Measurements from ENCODE around the gene DNAH17. TPM values are rescaled to one million over a fixed set of nuclear protein-coding genes. Genes with fewer than 3 reads are reported as not detected.
A peak's percentile ranks its signal among the peaks of the same experiment; 100 is the strongest.

The DNAH17 gene
- total RNA-seq, 1 experiment from 2014 or later = 0.76 TPM

DNA sequence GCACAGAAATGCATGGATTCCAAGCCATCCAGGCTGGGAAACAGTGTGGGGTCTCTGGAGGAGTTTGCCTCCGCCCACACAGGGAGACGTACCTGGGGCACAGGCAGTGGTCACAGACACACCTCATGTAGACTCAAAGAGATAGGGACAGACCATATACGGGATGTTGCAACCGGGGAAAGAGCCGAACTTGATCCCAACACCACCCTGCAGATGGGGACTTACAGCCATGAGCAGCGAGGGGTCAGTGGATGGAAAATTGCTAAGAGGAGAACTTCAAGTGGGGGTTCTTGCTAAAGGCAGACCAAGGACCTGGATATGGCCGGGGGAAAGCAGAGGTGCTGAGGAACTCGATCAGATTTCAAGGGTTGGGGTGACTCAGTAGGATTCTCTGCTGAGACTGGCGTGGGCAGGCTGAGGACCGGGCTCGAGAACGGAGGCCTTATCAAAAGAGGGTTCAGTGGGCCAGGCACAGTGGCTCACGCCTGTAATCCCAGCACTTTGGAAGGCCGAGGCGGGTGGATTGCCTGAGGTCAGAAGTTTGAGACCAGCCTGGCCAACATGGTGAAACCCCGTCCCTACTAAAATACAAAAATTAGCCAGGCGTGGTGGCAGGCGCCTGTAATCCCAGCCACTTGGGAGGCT, 12.0 kb upstream of the DNAH17 start:
- no peak for DNase-seq
- Histone ChIP-seq H3F3A (ENCODE audit: insufficient read depth, low read depth) (peaks cover 19% of the 10 kb centered on the region), H3K27ac (no peak overlapping the region), H3K9me2 (ENCODE audit: insufficient read depth) (no peaks in the 10 kb centered on the region), H3K79me2 (ENCODE audit: low read depth) (no peaks in the 10 kb centered on the region), H3K36me3 (ENCODE audit: low read depth) (no peaks in the 10 kb centered on the region), H3K4me3 (no peak overlapping the region), H3K4me1 (replicated peaks; ENCODE audit: insufficient read depth) (peaks cover 54% of the 10 kb centered on the region), H2AFZ (no peak overlapping the region), H3K27me3 (ENCODE audit: insufficient read depth, low read depth) (no peaks in the 10 kb centered on the region), H4K20me1 (ENCODE audit: insufficient read depth) (no peaks in the 10 kb centered on the region), H3K4me2 (no peak overlapping the region), H3K9me3 (ENCODE audit: insufficient read depth, low read depth) (no peaks in the 10 kb centered on the region)
- BruUV-seq (replicated peaks) = no TSS peak
- ChIA-PET CTCF (no interaction called here), POLR2A (ENCODE audit: unreplicated experiment) (no interaction called here)
- intact Hi-C loops (cut with micrococcal nuclease; ENCODE audit: unreplicated experiment) = no loop called here
- TF ChIP-seq, protein P1, sequence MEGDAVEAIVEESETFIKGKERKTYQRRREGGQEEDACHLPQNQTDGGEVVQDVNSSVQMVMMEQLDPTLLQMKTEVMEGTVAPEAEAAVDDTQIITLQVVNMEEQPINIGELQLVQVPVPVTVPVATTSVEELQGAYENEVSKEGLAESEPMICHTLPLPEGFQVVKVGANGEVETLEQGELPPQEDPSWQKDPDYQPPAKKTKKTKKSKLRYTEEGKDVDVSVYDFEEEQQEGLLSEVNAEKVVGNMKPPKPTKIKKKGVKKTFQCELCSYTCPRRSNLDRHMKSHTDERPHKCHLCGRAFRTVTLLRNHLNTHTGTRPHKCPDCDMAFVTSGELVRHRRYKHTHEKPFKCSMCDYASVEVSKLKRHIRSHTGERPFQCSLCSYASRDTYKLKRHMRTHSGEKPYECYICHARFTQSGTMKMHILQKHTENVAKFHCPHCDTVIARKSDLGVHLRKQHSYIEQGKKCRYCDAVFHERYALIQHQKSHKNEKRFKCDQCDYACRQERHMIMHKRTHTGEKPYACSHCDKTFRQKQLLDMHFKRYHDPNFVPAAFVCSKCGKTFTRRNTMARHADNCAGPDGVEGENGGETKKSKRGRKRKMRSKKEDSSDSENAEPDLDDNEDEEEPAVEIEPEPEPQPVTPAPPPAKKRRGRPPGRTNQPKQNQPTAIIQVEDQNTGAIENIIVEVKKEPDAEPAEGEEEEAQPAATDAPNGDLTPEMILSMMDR (conservative IDR thresholded peaks at IDR 0.05) = no peak
- TF ChIP-seq EZH2 (IDR thresholded peaks at IDR 0.05; ENCODE audit: low read depth) = no peak

DNA sequence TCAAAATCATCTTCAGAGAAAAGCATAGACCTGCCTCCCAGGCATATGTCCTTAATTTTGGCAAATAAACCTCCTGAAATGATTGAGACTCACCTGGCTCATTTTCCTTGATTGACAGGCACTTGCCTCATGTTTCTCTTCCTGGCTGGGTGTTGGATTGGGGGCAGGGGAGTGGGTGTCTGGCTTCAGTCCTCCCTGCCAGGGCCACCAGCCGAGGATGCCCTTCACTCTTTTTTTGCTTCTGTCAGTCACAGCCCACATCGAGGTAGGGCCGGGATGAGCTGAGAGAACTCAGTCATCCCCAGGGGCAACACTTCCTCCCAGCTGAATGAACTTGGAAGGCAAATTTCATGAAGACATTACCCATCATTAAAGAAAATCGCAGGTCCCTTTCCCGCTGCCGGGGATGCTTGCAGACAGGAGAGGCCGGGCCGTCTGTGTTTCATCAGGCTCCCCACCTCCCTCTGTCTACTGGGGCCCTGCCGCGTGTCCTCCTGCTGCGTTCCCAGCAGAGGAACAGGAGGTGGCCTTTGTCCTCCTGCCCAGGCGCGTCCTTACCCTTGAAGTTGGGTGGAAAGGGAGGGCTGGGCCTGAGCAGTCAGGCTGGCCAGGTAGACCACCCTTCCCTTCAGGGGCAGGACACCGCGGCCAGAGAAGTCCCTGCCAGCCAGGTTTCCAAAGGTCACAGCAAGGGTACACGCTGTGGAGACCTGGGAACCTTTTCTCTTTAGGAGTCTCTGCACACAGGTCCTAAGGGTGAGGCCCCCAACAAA, 11.2 kb upstream of the DNAH17 start:
- DNase-seq = no peak
- Histone ChIP-seq H3K27me3 (ENCODE audit: insufficient read depth, low read depth) (no peaks in the 10 kb centered on the region), H3K9me3 (ENCODE audit: insufficient read depth, low read depth) (no peaks in the 10 kb centered on the region), H3K36me3 (ENCODE audit: low read depth) (no peaks in the 10 kb centered on the region), H3K4me3 (no peak overlapping the region), H3K27ac (no peak overlapping the region), H3K9me2 (ENCODE audit: insufficient read depth) (no peaks in the 10 kb centered on the region), H2AFZ (no peak overlapping the region), H3K79me2 (ENCODE audit: low read depth) (no peaks in the 10 kb centered on the region), H3K4me2 (no peak overlapping the region), H3K4me1 (replicated peaks; ENCODE audit: insufficient read depth) (peaks cover 47% of the 10 kb centered on the region), H4K20me1 (ENCODE audit: insufficient read depth) (no peaks in the 10 kb centered on the region), H3F3A (ENCODE audit: insufficient read depth, low read depth) (peaks cover 14% of the 10 kb centered on the region)
- no TSS peak for BruUV-seq (replicated peaks)
- ChIA-PET CTCF (no interaction called here), POLR2A (ENCODE audit: unreplicated experiment) (no interaction called here)
- intact Hi-C loops (cut with micrococcal nuclease; ENCODE audit: unreplicated experiment) = no loop called here
- TF ChIP-seq, protein P1 (conservative IDR thresholded peaks at IDR 0.05) = no peak
- TF ChIP-seq EZH2 (IDR thresholded peaks at IDR 0.05; ENCODE audit: low read depth) = no peak

DNA sequence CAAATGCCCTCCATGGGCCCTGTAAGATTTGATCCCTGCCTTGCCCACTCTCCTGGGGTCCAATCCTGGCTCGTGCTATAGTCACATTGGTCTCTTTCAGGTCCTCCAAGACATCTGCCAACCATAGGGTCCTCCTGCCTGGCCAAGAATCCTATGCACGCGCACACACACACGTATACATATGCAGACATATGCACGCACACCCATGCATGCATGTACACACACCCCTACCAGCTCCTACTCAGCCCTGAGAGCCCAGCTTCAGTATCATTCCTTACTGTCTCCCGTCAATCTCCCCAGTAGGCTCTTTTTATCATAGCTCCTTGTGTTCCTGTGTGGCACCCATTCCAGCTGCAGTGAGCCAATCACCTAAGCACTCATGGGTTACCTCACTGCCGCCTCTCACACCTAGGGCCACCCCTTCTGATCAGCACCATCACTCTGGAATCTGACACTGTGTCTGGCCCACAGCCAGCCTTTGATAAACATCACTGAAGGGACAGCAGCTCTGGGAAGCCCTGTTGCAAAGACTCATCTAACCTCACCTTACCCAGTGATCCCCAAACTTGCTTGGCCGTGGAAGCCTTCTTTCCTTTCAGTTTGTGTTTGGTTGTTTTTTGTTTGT, 7.9 kb upstream of the DNAH17 start:
- Histone ChIP-seq H3K27ac (no peak overlapping the region), H3K9me3 (ENCODE audit: insufficient read depth, low read depth) (no peaks in the 10 kb centered on the region), H3K4me1 (replicated peaks; ENCODE audit: insufficient read depth) (peaks cover 19% of the 10 kb centered on the region), H3K9me2 (ENCODE audit: insufficient read depth) (no peaks in the 10 kb centered on the region), H4K20me1 (ENCODE audit: insufficient read depth) (no peaks in the 10 kb centered on the region), H2AFZ (no peak overlapping the region), H3K36me3 (ENCODE audit: low read depth) (no peaks in the 10 kb centered on the region), H3K79me2 (ENCODE audit: low read depth) (no peaks in the 10 kb centered on the region), H3F3A (ENCODE audit: insufficient read depth, low read depth) (no peaks in the 10 kb centered on the region), H3K27me3 (ENCODE audit: insufficient read depth, low read depth) (no peaks in the 10 kb centered on the region), H3K4me3 (no peak overlapping the region), H3K4me2 (no peak overlapping the region)
- DNase-seq = peak; percentile 52 to 63
- TF ChIP-seq EZH2 (IDR thresholded peaks at IDR 0.05; ENCODE audit: low read depth) = no peak
- TF ChIP-seq, protein P1 (conservative IDR thresholded peaks at IDR 0.05) = no peak
- intact Hi-C loops (cut with micrococcal nuclease; ENCODE audit: unreplicated experiment) = no loop called here
- POLR2A ChIA-PET (ENCODE audit: unreplicated experiment) = interaction anchor here (0.6 kb wide), 1 partner anchor 411 kb away, joined by 4 read pairs; no protein-coding TSS in a partner anchor
- CTCF ChIA-PET = no interaction called here
- no TSS peak for BruUV-seq (replicated peaks)
